ENCODE data around the gene KCNH1.

Gene KCNH1

DNA sequence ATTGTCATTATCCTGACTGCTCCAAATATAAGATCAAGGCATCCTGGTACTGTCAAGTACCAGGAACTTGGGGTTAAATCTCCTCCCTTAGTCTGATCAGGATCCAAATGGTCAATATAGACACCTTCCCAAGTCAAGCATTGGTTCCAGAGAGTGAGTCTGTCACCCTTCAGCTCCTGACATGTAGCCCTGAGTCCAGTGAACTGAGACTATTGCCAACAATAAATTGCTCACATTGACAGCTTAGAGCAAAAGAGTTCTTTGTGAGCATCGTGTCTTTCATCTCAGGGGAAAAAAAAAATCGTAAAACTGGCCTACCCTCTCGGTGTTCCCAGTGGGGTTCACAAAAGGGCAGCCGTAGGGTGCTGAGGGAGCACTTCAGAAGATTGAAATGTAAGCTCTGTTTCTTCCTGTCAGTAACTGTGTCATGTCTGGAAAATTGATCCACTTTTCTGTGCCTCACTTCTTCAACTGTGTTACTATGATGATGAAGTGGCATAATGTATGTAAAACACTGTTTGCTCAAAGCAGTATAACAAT lies 228.5 kb downstream of the KCNH1 start:
- H3K27ac ChIP-seq, result no peak overlapping the region
- TF ChIP-seq ZFX (IDR thresholded peaks at IDR 0.05), result no peak
- TF ChIP-seq, protein P1, sequence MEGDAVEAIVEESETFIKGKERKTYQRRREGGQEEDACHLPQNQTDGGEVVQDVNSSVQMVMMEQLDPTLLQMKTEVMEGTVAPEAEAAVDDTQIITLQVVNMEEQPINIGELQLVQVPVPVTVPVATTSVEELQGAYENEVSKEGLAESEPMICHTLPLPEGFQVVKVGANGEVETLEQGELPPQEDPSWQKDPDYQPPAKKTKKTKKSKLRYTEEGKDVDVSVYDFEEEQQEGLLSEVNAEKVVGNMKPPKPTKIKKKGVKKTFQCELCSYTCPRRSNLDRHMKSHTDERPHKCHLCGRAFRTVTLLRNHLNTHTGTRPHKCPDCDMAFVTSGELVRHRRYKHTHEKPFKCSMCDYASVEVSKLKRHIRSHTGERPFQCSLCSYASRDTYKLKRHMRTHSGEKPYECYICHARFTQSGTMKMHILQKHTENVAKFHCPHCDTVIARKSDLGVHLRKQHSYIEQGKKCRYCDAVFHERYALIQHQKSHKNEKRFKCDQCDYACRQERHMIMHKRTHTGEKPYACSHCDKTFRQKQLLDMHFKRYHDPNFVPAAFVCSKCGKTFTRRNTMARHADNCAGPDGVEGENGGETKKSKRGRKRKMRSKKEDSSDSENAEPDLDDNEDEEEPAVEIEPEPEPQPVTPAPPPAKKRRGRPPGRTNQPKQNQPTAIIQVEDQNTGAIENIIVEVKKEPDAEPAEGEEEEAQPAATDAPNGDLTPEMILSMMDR (conservative IDR thresholded peaks at IDR 0.05), result no peak

DNA sequence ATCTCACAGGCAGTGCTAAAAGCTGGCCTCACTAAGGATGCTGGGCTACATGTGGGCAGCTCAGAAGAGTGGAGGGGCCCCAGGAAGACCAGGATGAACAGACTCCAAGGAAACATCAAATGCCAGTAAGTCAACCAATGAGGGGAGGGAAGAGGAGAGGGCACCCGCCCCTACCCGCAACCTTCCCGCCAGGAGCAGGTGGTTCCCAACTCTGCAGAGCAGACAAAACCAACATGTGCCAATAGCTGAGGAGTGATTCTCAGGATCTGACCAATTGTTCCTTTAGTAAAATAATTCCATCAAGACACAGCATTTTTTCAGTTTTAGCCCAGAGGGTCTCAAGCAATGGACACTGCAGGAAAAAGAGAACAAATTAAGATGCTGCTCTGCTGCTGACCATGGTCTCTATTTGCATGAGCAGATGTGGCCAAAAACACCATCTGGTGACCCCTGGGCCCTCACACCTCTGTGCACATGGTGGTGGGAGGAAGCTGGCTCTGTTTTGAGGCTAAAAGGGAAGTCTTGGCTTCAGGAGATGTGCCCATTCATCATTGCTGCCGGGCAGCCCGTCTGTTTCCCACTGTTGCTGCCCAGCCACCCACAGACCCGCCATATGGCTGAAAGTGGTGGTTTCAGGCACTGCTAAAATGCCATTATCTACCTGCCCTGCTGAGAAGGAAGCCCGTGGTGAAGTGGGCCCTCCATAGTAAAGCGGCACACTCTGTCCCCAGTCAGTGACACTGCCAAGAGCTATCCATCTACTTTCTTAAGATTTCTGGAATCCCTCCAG lies 231.8 kb downstream of the KCNH1 start:
- H3K27ac ChIP-seq, result no peak overlapping the region
- TF ChIP-seq, protein P1 (conservative IDR thresholded peaks at IDR 0.05), result no peak
- TF ChIP-seq ZFX (IDR thresholded peaks at IDR 0.05), result no peak

DNA sequence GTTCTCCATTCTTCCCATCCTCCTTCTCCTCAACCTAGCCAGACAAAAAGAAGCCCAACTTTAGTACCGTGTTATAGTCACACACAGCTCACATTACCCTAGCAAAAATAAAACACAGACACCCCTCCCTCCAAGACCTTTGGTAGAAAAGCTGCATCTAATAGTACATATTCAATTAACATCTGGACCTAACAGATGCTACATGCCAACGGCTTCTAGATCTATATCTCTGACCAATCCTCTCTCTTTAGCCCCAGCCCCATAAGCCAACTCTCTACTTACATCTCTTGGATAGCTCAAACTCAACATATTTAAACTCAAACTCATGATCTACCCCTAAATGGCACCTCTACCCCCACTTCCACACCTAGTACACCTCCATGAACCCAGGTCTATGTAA lies 233.1 kb downstream of the KCNH1 start:
- H3K27ac ChIP-seq, result no peak overlapping the region
- TF ChIP-seq ZFX (IDR thresholded peaks at IDR 0.05), result no peak
- TF ChIP-seq, protein P1 (conservative IDR thresholded peaks at IDR 0.05), result no peak

DNA sequence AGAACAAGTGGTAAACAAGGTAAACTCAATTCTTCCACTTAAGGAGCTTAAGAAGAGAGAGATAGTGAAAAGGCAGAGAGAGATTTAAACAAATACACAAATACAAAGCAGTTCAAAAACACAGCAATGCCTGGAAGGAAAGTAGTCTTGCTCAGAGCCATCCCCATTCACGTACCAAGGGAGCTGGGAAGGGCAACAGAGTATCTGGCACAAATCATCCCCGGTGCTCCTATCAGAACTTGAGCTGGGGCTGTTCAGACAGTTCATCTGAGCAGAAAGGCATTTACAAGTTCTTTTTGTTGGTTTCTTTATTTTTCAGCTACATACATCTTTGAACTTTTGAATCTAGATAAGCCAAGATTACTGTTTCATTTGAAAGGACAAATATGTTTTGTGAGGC lies 233.9 kb downstream of the KCNH1 start:
- H3K27ac ChIP-seq, result no peak overlapping the region
- TF ChIP-seq, protein P1 (conservative IDR thresholded peaks at IDR 0.05), result no peak
- TF ChIP-seq ZFX (IDR thresholded peaks at IDR 0.05), result no peak

DNA sequence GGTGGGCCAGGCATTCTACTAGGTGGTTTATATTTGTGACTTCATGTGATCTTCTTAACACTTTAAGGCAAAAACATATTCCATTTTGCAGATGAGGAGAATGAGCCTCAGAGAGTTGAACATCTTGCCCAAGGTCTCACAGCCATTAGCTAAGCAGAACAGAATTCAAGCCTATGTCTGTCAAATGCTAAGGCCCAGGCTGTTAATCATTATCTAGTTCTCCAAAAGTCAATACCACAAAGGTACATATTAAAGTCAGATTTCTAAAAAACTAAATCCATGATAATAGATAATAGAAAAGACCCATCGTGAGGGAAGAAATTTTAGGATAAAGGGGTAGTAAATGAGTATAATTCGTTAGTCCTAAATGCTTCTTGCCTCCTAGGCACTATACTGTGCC lies 234.3 kb downstream of the KCNH1 start:
- TF ChIP-seq ZFX (IDR thresholded peaks at IDR 0.05), result no peak
- TF ChIP-seq, protein P1 (conservative IDR thresholded peaks at IDR 0.05), result no peak
- no peak overlapping the region for H3K27ac ChIP-seq

DNA sequence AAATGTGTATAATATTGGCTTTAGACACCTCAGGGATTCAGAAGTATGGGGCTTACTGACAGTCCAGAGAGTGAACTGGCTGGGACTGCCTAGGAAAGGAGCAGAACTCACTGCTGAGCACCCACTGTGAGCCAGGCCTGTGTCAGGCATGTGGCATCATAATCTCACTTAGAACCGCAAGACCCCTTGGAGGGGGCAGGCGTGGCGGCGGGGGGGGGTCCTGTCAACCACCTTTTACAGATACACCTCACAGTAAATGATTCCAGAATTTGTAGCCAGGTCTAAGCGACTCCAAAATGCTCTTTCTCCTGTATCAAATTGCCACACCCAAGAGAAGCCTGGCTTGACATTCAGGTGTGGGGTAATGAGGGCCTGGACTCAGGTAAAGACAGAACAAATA lies 235.5 kb downstream of the KCNH1 start:
- H3K27ac ChIP-seq, result no peak overlapping the region
- no peak for TF ChIP-seq ZFX (IDR thresholded peaks at IDR 0.05)
- TF ChIP-seq, protein P1 (conservative IDR thresholded peaks at IDR 0.05), result no peak

DNA sequence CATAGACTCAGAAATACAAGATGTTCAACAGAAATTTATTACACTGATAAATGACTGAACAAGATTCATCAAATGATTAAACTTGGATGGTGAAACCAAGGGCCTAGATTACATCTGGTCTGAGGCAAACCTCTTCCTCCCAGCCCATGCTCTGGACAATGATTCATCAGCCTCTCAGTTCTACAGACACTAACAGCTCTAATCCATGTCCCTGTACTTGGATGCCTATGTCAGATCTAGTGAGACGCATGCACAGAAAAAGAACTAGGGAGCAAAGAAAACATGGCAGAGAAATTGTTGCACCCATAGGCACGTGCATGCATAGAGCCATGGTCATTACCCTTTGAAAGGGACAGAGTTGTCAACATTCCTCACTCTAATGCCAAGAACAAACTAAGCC lies 250.1 kb downstream of the KCNH1 start:
- no peak overlapping the region for H3K27ac ChIP-seq
- TF ChIP-seq, protein P1 (conservative IDR thresholded peaks at IDR 0.05), result no peak
- TF ChIP-seq ZFX (IDR thresholded peaks at IDR 0.05), result no peak
